Measurements from ENCODE around the gene VPS29.
A peak's percentile ranks its signal among the peaks of the same experiment; 100 is the strongest.
"Not testable (repeated sequence)": the region's sequence is repeated elsewhere in the genome, so short reads cannot be mapped to it uniquely, and the experiment has no call there.

Gene VPS29

GRCh38 chr12:110520876-110521712 lies 19.2 kb upstream of the VPS29 start:
- not testable (repeated sequence) for DNase-seq

- DNase-seq: not testable (repeated sequence)
Measured at GRCh38 chr12:110518014-110518413, 16.1 kb upstream of the VPS29 start.

GRCh38 chr12:110516995-110517394 lies 15.1 kb upstream of the VPS29 start:
- no peak for DNase-seq

GRCh38 chr12:110514363-110514762 lies 12.5 kb upstream of the VPS29 start:
- DNase-seq: no peak

GRCh38 chr12:110513842-110514241 lies 11.9 kb upstream of the VPS29 start:
- no peak for DNase-seq

GRCh38 chr12:110508071-110508586 lies 6.2 kb upstream of the VPS29 start:
- no peak for DNase-seq

- DNase-seq: no peak
Measured at GRCh38 chr12:110505332-110505731, 3.4 kb upstream of the VPS29 start.

GRCh38 chr12:110503432-110503831 lies 1.5 kb upstream of the VPS29 start:
- DNase-seq: no peak

- peak; percentile 69 for DNase-seq
Measured at GRCh38 chr12:110501399-110501751, 536 bp downstream of the VPS29 start.

- peak; percentile 81 for DNase-seq
Measured at GRCh38 chr12:110498984-110499706, 2.8 kb downstream of the VPS29 start.

- DNase-seq: no peak
Measured at GRCh38 chr12:110475426-110475825, 26.5 kb downstream of the VPS29 start.

GRCh38 chr12:110468214-110469048 lies 33.5 kb downstream of the VPS29 start, which contains the start of the genes FAM216A and GPN3:
FAM216A (plus strand) TSS chr12:110468845; CDS start chr12:110468876, 31 bp downstream.
GPN3 (minus strand) TSS chr12:110468257; CDS start chr12:110468203, 54 bp downstream.
- DNase-seq: peak; percentile 99

GRCh38 chr12:110467847-110468213 lies 34.1 kb downstream of the VPS29 start:
- no peak for DNase-seq

GRCh38 chr12:110466791-110467190 lies 35.1 kb downstream of the VPS29 start:
- DNase-seq: no peak

GRCh38 chr12:110465765-110466164 lies 36.1 kb downstream of the VPS29 start:
- DNase-seq: not testable (repeated sequence)

- DNase-seq: no peak
Measured at GRCh38 chr12:110465024-110465423, 36.9 kb downstream of the VPS29 start.

GRCh38 chr12:110461189-110461588 lies 40.7 kb downstream of the VPS29 start:
- not testable (repeated sequence) for DNase-seq

- no peak for DNase-seq
Measured at GRCh38 chr12:110458756-110459155, 43.2 kb downstream of the VPS29 start.

- no peak for DNase-seq
Measured at GRCh38 chr12:110453569-110454296, 48.2 kb downstream of the VPS29 start.

GRCh38 chr12:110451263-110451662 lies 50.6 kb downstream of the VPS29 start:
- no peak for DNase-seq

- DNase-seq: peak; percentile 98
Measured at GRCh38 chr12:110449799-110450497, 52.0 kb downstream of the VPS29 start, which contains the start of gene ARPC3. ARPC3 (minus strand) TSS chr12:110450337; CDS start chr12:110450260, 77 bp downstream.

Data from suppressor macrophage treated with lipopolysaccharide for 4 hours (primary cell).